ENCODE results near the gene STXBP1.

Gene STXBP1

DNA sequence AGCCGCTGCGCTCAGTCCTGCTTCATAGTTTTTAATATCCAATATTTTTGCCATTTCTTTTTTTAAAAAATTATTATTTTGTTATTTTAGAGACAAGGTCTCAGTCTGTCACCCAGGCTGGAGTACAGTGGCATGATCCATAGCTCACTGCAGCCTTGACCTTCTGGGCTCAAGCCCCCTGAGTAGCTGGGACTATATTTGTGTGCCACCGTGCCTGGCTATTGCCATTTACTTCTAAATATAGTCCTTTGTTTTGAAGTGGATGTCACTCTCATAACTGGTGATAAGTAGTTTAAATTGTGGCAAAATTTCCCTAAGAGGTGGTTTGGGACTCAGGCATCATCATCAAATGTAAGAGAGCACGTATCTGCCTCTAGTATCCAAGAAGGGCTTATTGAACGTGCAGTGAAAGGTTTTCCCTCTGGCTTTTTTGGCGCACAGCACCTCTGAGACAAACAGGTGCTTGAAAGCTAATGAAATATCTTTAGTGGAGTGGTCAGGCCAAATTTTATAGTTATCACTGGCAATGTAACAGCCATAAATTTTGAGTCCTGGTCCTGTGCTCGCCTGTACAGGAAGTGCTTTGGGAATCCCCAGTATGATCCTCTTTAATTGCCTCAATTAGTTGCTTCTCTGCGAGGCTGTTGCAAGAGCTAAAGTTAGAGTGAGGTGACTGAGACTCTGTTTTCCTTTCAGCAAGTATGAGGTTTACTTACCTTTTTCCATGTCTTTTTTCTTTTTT, 14.8 kb downstream of the STXBP1 start:
- DNase-seq = no peak

GRCh38 chr9:127627494-127627855, 15.4 kb downstream of the STXBP1 start:
- no peak for DNase-seq

DNA sequence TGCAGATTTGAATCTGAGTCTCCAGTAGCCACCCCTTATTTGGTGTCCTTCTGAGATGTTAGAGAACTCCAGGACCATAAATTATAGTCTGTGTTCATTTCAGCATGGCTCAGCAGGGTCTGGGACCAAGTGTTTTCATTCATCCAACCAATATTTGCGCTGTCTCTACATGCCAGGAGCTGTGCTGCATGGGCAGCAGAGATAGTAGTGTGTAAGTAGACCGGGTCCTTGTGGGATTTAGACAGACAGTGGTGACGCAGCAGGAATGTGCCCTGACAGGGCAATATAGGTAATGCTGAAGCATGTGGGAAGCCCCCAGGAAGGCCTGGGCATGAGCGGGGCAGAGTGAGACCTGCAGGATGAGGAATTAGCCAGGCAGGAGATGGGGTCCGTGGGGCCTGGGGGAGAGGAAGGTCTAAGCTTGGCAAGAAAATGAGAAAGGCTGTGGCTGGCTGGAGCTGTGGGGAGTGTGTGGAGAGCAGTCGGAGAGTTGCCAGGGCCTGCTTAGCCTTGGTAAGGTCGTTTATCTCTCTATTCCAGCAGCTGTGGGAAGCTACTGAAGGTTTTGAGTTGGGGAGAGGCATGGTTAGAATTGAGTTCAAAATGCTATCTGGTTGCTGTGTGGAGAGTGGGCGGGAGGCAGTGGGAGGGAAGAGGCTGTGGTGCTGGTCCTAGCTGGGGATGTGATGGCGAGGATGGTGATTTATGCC, 16.8 kb downstream of the STXBP1 start:
- no peak for DNase-seq

- DNase-seq = no peak
These were observed 17.5 kb downstream of the STXBP1 start for GRCh38 chr9:127629468-127630081.

- no peak for DNase-seq
These were observed 21.3 kb downstream of the STXBP1 start for GRCh38 chr9:127633216-127633862.

- no peak for DNase-seq
These were observed 21.9 kb downstream of the STXBP1 start for GRCh38 chr9:127634021-127634420.

DNA sequence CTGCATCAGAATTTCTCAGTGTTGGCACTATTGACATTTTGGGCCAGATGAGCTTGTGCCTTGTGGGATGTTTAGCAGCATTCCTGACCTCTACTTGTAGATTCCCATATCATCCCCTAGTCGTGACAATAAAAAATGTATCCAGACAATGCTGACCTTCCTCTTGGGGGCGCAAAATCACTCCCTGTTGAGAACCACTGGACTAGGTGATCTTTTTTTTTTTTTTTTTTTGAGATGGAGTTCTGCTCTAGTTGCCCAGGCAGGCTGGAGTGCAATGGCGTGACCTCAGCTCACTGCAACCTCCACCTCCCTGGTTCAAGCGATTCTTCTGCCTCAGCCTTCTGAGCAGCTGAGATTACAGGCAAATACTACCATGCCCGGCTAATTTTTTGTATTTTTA, 22.6 kb downstream of the STXBP1 start:
- DNase-seq = no peak

DNA sequence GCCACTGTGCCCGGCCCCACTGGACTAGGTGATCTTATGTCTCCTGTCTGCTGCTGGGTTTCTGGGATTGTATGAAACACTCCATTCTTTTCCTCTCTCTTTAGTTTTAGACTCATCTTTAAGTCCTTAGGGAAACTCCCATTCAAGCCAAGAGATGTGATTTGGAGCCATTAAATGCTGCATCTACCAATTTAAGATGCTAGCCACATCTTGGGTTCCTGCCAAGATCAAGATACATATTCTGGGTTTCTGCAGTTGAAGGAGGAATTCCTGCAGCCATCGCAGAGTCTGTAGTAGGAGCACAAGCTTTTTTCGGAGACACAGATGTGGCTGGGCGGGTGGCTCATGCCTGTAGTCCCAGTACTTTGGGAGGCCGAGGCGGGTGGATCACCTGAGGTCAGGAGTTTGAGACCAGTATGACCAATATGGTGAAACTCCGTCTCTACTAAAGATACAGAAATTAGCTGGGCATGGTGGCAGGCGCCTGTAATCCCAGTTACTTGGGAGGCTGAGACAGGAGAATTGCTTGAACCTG, 23.2 kb downstream of the STXBP1 start:
- no peak for DNase-seq

DNA sequence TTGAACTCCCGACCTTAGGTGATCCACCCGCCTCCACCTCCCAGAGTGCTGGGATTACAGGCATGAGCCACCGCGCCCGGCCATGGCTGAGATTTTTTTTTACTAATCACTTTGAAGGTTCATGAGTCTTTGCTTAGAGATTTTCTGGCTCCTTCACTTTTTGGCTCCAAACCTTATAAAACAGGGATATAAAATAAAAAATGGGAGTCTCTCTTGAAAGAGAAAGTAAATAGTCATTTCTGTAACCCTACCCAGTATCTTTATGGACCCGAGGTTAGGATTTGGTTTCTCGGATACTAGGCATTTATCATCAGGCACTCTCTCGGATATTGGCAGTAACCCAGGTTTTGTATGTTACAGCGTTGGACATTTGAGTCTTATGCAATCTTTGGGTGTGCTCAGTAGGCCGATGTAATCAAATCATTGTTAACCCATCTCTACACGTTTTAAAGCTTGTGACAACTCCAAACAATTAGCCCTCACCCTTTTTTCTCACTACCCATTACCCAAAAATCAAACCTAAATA, 25.3 kb downstream of the STXBP1 start:
- no peak for DNase-seq

DNA sequence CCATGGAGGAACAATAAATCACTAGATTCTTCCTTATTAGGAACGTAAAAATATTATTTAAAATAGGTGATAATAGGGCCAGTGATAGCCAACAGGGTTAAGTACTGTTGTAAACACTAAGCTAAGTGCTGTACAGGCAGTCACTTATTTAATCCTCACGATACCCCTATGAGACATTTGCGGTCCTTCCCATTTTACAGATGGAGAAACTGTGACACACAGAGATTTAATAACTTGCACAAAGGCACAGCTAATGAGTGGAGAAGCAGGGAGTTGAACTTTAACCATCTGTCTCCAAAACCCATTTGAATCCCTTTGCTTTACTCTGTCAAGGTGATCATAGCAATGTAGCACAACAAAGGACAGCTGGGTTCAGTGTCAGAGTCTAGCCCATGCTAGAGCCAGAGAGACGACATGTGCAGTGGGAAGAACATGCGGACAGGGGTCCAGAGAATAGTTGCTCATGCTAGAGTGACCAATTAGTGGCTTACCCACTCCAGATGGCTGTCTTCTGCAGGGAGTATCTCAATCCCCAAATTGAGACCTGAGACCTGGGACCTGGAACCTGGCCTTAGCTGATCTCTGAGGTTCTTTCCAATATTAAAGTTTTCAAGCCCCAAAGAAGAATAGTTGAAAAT, 28.9 kb downstream of the STXBP1 start:
- DNase-seq = no peak

DNA sequence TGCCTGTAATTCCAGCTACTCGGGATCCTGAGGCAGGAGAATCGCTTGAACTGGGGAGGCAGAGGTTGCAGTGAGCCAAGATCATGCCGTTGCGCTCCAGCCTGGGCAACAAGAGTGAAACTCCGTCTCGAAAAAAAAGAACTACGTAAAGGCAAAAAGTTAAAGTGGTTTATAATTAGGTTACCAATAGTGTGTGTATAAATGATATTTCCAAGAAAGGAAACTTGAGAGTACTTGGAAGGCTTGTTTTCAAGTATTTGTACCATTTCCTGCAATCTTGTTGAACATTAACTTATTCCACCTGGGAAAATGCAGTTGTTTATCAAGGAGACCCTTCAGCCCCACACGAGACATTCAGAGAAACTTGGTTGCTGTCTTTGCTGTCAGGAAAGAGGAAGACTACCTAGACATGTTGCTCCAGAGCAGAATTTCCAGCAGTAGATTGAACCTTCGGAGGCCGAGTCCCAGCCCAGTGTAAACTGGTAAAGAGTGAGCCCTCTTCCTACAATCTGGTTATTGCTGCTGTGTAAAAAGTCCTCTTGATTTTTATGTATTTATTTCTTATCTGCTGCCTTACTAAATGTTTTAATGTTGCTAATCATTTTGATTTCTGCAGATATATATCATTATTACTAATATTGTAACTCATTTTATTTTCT, 30.1 kb downstream of the STXBP1 start:
- no peak for DNase-seq

DNA sequence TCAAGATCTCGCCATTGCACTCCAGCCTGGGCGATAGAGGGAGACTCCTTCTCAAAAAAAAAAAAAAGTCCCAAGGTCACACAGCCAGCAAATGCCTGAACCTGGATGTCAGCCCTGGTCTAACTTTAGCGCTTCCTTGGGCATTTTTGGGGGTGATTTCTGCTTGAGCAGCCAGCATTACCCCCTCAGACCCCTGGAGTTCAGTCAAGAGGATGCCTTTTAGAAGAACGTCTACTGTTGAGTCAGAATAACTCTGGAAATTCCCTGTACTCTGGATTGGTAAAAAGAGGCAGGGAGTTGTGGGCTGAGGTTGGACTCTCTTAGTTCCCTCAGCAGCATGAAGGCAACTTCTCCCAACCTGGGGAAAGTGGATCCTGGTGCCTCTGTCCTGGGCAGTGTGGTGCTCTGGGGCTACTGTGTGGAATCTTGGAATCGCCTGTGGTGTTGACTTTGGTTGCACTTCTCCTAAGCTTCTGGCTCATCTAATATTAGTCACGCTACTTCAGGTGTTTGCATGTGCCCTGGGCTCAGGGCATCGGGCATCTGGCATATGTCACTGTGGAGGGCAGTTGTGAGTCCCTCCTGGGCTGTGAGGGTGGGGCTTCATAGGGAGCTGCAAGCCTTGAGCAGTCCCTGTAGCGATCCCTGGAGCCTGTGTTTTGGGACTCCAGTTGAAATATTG, 32.2 kb downstream of the STXBP1 start:
- no peak for DNase-seq

GRCh38 chr9:127644943-127645342, 32.9 kb downstream of the STXBP1 start:
- DNase-seq = no peak

DNA sequence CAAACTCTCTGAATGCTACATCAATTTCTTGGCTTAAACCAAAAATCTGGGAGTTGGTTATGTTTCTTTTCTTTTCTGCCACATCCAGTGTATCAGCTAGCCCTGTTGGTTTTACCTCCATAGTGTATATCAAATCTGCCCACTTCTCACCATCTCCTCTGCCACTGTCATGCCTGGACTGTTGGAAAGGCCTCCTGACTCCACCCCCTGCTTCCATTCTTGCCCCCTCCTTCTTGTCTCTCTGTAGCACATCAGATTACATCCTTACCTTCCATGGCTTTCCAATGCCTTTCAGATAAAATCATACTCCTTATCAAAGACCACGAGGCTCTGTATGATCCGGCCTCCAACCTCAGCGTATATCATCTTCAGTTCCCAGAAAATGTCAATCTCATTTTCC, 35.4 kb downstream of the STXBP1 start:
- DNase-seq = no peak

GRCh38 chr9:127650518-127650917, 38.4 kb downstream of the STXBP1 start:
- no peak for DNase-seq

- no peak for DNase-seq
These were observed 39.9 kb downstream of the STXBP1 start for GRCh38 chr9:127651697-127652610.

GRCh38 chr9:127652733-127653132, 40.7 kb downstream of the STXBP1 start:
- DNase-seq = no peak

GRCh38 chr9:127654619-127655018, 42.5 kb downstream of the STXBP1 start:
- DNase-seq = no peak

DNA sequence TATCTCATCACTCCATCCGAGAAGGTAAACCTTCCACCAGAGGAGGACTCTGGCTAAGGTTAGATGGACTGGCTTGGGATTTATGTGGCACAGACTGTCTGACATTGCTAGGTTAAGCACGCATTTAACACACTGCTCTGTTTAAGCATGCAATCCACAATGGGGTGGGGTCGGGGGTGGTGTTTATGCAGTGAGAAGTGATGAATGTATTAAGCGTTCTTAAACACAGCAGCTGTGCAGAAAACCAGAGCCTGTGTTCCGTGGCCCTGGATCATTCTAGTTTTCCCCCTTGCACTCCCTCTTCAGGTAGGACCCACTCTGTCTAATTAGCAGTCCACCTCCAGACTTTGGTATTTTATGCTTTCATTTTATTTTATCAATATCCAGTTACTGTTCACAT, 46.4 kb downstream of the STXBP1 start:
- no peak for DNase-seq

All from GDM1 (cell line).